Left lung (tissue), 10 donors: ENCODE results near the gene SIDT1. TPM values are rescaled to one million over a fixed set of nuclear protein-coding genes. Genes with fewer than 3 reads are reported as not detected.
A peak's percentile ranks its signal among the peaks of the same experiment; 100 is the strongest.

Experiments
- ATAC-seq: fragments of 200-7000 bp; cut with Tn5 transposase; one replicate; pipeline ENCODE4 v1.9.1; 2020; ENCODE audit warnings: moderate library complexity
- DNase-seq, 4 donors: peaks; one replicate each; pipeline ENCODE4 v3.0.0-alpha.2; 2013 to 2020
- H3K27ac ChIP-seq, 2 donors: fragments of 200-600 bp; sonication (generic) in 1 of 2; one replicate each; pipeline versions ENCODE4 v1.5.0 to v1.8.0; 2020 to 2021
- H3K27me3 ChIP-seq, 2 donors: fragments of 200-600 bp; sonication (generic) in 1 of 2; one replicate each; pipeline versions ENCODE4 v1.5.0 to v1.8.0; 2020 to 2021
- H3K36me3 ChIP-seq, 2 donors: fragments of 200-600 bp; sonication (generic) in 1 of 2; one replicate each; pipeline versions ENCODE4 v1.5.0 to v1.8.0; 2020 to 2021
- H3K4me1 ChIP-seq, 2 donors: fragments of 200-600 bp; one replicate each; pipeline ENCODE4 v1.8.0; 2021
- H3K4me3 ChIP-seq, 2 donors: fragments of 200-600 bp; sonication (generic) in 1 of 2; one replicate each; pipeline versions ENCODE4 v1.5.0 to v1.8.0; 2020 to 2021; ENCODE audit warnings: mild to moderate bottlenecking in 1 of 2
- H3K9me3 ChIP-seq, 2 donors: fragments of 200-600 bp; sonication (generic) in 1 of 2; one replicate each; pipeline versions ENCODE4 v1.5.0 to v1.8.0; 2020 to 2021
- CTCF ChIP-seq, 2 donors: fragments of 200-600 bp; sonication (generic) in 1 of 2; IDR thresholded peaks; one replicate each; pipeline versions ENCODE4 v1.5.0 to v1.8.0; 2021; ENCODE audit warnings: antibody characterized with exemption in 2 of 2
- intact Hi-C, 2 donors: fragments of 100-400 bp; cut with DNase I; formaldehyde crosslinking; loops; one replicate each; pipeline versions ENCODE4 v1.11.2 to v1.14.2; 2022
- polyA plus RNA-seq, 6 donors: library from polyadenylated mRNA; unstranded; fragments of 120-200 nt; gene quantifications; one replicate each; pipeline ENCODE4 v1.2.1, GENCODE V29; 2013; ENCODE audit not compliant: insufficient read length in 6 of 6
- total RNA-seq, 2 donors: library from RNA; stranded (reverse); fragmentation: NEBNext Ultra II Directional; extraction: Animal tissue kit (Norgen Biotek cat#: 25700); gene quantifications; one replicate each; pipeline ENCODE4 v1.2.1, GENCODE V29; 2021
- donor health status: DM: no; HTN: yes; CAD: no.
- donor health status: DM: no; HTN: no; CAD: no.

SIDT1 gene
- total and polyA plus RNA-seq, 8 donors, result 1.8 to 4.7 (median 2.7) TPM

- no peak for TF ChIP-seq CTCF (IDR thresholded peaks at IDR 0.05)
- Histone ChIP-seq H3K9me3 (no peaks in the 10 kb centered on the region), H3K4me3 (no peak overlapping the region), H3K4me1 (peaks cover 0 to 14% of the 10 kb centered on the region in 2 donors), H3K27me3 (no peaks in the 10 kb centered on the region), H3K36me3 (no peaks in the 10 kb centered on the region), H3K27ac (no peak overlapping the region)
- intact Hi-C loops, result no loop called here
- ATAC-seq (no peak), DNase-seq (no peak)
These were observed 70.5 kb downstream of the SIDT1 start for GRCh38 chr3:113602836-113603235.

- no peak for TF ChIP-seq CTCF (IDR thresholded peaks at IDR 0.05)
- H3K27me3 ChIP-seq, result no peaks in the 10 kb centered on the region
- intact Hi-C loops, result no loop called here
- H3K27ac ChIP-seq, result no peak overlapping the region
- H3K36me3 ChIP-seq, result peaks cover 0 to 5% of the 10 kb centered on the region in 2 donors
- no peak overlapping the region for H3K4me3 ChIP-seq
- DNase-seq (no peak), ATAC-seq (no peak)
- peaks cover 0 to 14% of the 10 kb centered on the region in 2 donors for H3K4me1 ChIP-seq
- H3K9me3 ChIP-seq, result no peaks in the 10 kb centered on the region
These were observed 74.3 kb downstream of the SIDT1 start for GRCh38 chr3:113606539-113607218.

GRCh38 chr3:113607219-113607596 is 74.9 kb downstream of the SIDT1 start:
- peaks cover 0 to 5% of the 10 kb centered on the region in 2 donors for H3K36me3 ChIP-seq
- no peak overlapping the region for H3K4me3 ChIP-seq
- no peak for ATAC-seq
- peaks cover 0 to 14% of the 10 kb centered on the region in 2 donors for H3K4me1 ChIP-seq
- no peaks in the 10 kb centered on the region for H3K27me3 ChIP-seq
- intact Hi-C loops, result no loop called here
- no peak for DNase-seq
- no peak overlapping the region for H3K27ac ChIP-seq
- no peak for TF ChIP-seq CTCF (IDR thresholded peaks at IDR 0.05)
- H3K9me3 ChIP-seq, result no peaks in the 10 kb centered on the region

GRCh38 chr3:113614402-113614801 is 82.0 kb downstream of the SIDT1 start:
- Histone ChIP-seq H3K4me1 (peaks cover 0 to 5% of the 10 kb centered on the region in 2 donors), H3K27me3 (no peaks in the 10 kb centered on the region), H3K9me3 (no peaks in the 10 kb centered on the region), H3K27ac (peak overlapping the region in 1 of 2 donors; percentile 58), H3K36me3 (no peaks in the 10 kb centered on the region), H3K4me3 (no peak overlapping the region)
- intact Hi-C loops, result loop anchor here in 1 of 2 donors (10.0 kb wide), 1 partner anchor 120 kb away; no protein-coding TSS in a partner anchor
- ATAC-seq, result peak; percentile 54
- DNase-seq, result no peak
- TF ChIP-seq CTCF (IDR thresholded peaks at IDR 0.05), result no peak

GRCh38 chr3:113615976-113616375 is 83.6 kb downstream of the SIDT1 start:
- Histone ChIP-seq H3K4me1 (peaks cover 0 to 9% of the 10 kb centered on the region in 2 donors), H3K9me3 (no peaks in the 10 kb centered on the region), H3K36me3 (no peaks in the 10 kb centered on the region), H3K27me3 (no peaks in the 10 kb centered on the region), H3K27ac (no peak overlapping the region), H3K4me3 (no peak overlapping the region)
- peak in 1 of 4 donors; percentile 59 for DNase-seq
- intact Hi-C loops, result loop anchor here in 1 of 2 donors (10.0 kb wide), 1 partner anchor 121 kb away; no protein-coding TSS in a partner anchor
- no peak for TF ChIP-seq CTCF (IDR thresholded peaks at IDR 0.05)
- no peak for ATAC-seq
